ENCODE measurements around the gene CA14.
A peak's percentile ranks its signal among the peaks of the same experiment; 100 is the strongest.
"Not testable (repeated sequence)": the region's sequence is repeated elsewhere in the genome, so short reads cannot be mapped to it uniquely, and the experiment has no call there.

CA14 gene

DNA sequence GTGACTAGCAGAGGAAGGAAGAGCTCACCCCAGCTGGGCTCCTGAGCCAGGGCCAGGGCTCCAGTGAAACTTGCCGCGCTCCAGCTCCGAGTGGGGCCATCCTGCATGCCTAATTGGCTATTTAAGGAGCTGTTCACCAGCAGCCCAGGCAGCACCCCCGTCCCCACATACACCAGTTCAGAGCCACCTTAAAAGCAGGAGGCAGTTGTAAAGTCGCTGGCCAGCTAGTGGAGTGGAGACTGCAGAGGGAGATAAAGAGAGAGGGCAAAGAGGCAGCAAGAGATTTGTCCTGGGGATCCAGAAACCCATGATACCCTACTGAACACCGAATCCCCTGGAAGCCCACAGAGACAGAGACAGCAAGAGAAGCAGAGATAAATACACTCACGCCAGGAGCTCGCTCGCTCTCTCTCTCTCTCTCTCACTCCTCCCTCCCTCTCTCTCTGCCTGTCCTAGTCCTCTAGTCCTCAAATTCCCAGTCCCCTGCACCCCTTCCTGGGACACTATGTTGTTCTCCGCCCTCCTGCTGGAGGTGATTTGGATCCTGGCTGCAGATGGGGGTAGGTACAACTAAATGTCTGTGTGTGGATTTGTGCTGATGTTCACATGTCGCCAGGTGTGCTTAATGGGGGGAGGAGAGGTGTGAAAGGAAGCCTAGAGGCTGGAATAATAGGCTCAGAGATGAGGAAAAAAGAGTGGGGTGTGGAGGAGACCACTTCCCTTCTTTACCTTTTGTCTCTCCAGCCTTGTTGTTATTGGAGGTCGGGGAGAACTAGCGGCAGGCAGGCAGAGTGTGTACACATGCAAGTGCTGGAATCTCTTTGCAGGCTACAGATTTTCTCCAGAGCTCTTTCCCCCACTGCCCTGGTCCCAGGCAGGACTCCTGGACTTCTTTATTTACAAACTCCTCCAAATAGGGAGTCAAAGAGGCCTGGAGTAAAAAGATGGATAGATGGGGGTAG is at the start of gene CA14:
Gene CA14 (plus strand): TSS at position 151 of the 962 bp plus-strand sequence. CDS start 355 bp downstream, at position 506.
- no peak for DNase-seq

- not testable (repeated sequence) for DNase-seq
Observed at GRCh38 chr1:150208460-150208859, 49.1 kb upstream of the CA14 start.

DNA sequence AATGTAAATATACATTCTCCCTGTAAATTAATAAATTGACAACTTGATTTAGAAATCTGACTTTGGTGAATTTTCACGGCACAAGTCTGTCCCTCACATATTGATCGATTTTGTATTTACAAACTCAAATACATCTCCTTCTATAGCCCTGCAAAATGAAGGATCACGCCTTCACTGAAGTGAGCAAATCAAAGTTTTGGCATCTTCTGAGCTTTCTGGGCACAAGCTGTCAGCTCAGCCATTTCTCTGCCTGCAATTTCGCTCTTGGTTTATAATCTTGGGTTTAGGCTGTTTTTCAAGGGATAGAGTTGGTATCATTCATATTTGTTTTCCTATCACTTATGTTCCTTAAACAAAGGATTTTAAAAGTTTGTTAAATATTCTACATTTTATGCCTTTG is 47.5 kb upstream of the CA14 start:
- no peak for DNase-seq

GRCh38 chr1:150210706-150211105 is 46.9 kb upstream of the CA14 start:
- no peak for DNase-seq

DNA sequence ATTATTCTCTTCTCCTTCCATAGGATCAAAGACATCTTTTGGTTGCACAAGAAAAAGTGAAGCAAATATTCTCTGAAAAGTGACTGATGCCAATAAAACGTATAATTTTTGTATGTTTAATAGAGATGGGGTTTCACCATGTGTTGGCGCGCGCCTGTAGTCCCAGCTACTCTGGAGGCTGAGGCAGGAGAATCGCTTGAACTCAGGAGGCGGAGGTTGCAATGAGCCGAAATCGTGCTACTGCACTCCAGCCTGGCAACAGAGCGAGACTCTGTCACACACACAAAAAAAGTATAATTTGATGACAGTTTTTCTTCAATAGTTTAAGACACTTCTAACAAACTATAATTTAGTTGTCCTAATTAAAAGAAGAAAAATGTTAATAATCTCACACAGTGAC is 45.5 kb upstream of the CA14 start:
- DNase-seq, result no peak

GRCh38 chr1:150213170-150214098 is 44.1 kb upstream of the CA14 start:
- peak; percentile 71 for DNase-seq

GRCh38 chr1:150214099-150214756 is 43.3 kb upstream of the CA14 start:
- DNase-seq, result not testable (repeated sequence)

- not testable (repeated sequence) for DNase-seq
Observed at GRCh38 chr1:150215855-150216254, 41.7 kb upstream of the CA14 start.

GRCh38 chr1:150221552-150221951 is 36.0 kb upstream of the CA14 start:
- no peak for DNase-seq

GRCh38 chr1:150224983-150225382 is 32.6 kb upstream of the CA14 start:
- no peak for DNase-seq

DNA sequence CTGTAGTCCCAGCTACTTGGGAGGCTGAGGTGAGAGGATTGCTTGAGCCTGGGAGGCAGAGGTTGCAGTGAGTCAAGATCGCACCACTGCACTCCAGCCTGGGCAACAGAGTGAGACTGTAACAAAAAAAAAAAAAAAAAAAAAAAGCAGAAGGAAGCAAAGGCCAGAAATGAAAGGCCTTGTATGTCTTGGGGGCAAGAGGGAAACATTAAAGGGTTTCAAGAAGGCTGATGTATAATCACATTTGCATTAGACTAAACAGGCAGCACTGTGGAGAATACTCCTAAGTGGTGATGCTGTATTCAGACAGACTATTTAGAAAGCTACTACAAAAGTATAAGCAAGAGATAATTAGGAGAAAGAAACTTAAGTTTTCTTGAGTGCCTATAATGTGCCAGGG is 32.0 kb upstream of the CA14 start:
- DNase-seq, result no peak

DNA sequence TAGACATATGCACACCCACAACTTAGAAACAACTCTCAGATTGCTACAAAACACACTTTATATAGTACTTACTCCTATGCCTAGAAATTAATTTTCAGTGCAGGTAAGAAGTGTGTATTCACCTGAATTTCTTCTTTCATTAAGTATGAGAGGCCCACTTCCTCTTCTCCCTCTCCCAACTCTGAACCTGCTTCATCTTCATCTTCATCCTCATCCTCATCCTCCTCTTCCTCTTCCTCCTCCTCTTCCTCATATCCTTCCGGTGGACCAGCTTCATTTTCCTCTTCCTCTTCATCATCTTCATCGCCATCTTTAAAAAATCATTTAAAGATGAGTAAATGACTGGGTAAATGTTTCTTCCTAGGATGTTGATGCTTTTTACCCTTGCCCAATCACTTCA is 31.1 kb upstream of the CA14 start:
- DNase-seq, result no peak

DNA sequence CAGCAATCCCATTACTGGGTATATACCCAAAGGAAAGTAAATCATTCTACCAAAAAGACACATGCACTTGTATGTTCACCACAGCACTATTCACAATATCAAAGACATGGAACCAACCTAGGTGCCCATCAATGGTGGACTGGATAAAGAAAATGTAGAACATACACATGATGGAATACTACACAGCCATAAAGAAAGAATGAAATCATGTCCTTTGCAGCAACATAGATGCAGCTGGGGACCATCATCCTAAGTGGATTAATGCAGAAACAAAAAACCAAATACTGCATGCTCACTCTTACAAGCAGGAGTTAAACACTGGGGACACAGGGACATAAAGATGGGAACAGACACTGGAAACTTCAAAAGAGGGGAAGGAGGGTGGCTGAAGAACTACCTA is 30.3 kb upstream of the CA14 start:
- DNase-seq, result no peak

GRCh38 chr1:150228246-150228645 is 29.3 kb upstream of the CA14 start:
- DNase-seq, result not testable (repeated sequence)

DNA sequence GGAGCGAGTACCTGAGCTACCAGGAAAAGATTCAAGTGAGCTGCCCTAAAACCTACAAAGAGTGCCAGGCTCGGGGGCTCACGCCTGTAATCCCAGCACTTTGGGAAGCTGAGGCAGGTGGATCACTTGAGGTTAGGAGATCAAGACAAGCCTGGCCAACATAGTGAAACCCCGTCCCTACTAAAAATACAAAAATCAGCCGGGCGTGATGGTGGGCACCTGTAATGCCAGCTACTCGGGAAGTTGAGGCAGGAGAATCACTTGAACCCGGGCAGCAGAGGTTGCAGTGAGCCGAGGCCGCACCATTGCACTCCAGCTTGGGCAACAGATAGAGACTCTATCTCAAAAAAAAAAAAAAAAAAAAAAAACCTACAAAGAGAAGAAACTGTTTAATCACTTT is 24.7 kb upstream of the CA14 start:
- DNase-seq, result not testable (repeated sequence)

- no peak for DNase-seq
Observed at GRCh38 chr1:150233359-150234308, 23.9 kb upstream of the CA14 start.

- DNase-seq, result no peak
Observed at GRCh38 chr1:150234309-150234565, 23.3 kb upstream of the CA14 start.

DNA sequence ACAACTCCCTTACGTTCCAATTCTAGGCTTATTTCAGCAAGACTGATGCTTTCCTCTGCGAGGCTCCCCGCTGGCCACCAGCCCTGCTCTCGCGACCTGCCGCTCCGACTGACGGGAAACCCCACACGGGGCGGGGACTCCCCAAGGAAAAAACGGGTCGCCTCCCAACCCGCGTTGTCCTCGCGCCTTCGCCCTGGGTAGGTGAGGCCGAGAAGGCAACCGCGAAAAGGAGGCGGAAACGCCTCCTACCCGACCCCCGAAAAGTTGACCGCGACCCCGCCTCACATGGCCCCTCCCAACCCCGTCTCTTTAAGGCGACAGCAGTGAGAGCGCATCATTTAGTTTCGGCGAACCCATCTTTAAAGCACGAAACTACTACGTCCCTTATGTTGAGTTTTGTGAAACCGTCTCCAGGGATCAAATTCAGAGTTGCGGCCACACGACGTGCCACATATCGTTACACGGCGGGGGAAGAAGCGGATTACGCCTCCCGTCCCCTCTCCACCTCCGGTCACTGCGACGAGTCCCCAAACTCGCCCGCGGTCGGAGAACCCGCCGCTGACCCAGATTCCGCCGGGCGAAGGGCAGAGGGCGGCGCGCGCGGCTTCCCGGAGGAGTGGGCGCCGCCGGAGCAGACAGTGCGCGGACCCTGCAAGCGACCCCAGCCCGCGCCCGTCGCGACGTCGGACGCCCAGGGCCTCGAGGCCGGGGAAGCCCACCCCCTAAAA is 22.8 kb upstream of the CA14 start:
- DNase-seq, result peak; percentile 38

- DNase-seq, result no peak
Observed at GRCh38 chr1:150235294-150235851, 22.2 kb upstream of the CA14 start.

GRCh38 chr1:150235852-150236613 is 21.5 kb upstream of the CA14 start, which contains the start of gene ANP32E:
Gene ANP32E, minus strand, starts transcription at chr1:150236112. Its CDS starts 326 bp downstream, at chr1:150235786.
- DNase-seq, result peak; percentile 99
